Activated T-cell treated with anti-CD3 and anti-CD28 coated beads, Interleukin-2, amount 50 U/mL, for 4 hours (primary cell): Measurements from ENCODE around the gene FUS. TPM values are rescaled to one million over a fixed set of nuclear protein-coding genes. Genes with fewer than 3 reads are reported as not detected.

Experiments
- ATAC-seq, 2 donors: fragments of 200-7000 bp; cut with Tn5 transposase; one replicate each; pipeline ENCODE4 v1.10.0; 2021
- DNase-seq: peaks from one replicate; pipeline ENCODE4 v3.0.0-alpha.2; 2020
- H3K27me3 Mint-ChIP-seq: one replicate; pipeline ENCODE4 v1.8.0; 2021; ENCODE audit warnings: low read depth, mixed read lengths
- H3K36me3 Mint-ChIP-seq: one replicate; pipeline ENCODE4 v1.8.0; 2022; ENCODE audit warnings: mixed read lengths; ENCODE audit not compliant: insufficient read depth
- H3K4me1 Mint-ChIP-seq: one replicate; pipeline ENCODE4 v1.8.0; 2021; ENCODE audit warnings: low read depth, mixed read lengths
- H3K4me3 Mint-ChIP-seq: one replicate; pipeline ENCODE4 v1.8.0; 2021; ENCODE audit warnings: mild to moderate bottlenecking, moderate library complexity, mixed read lengths
- H3K9me3 Mint-ChIP-seq: one replicate; pipeline ENCODE4 v1.8.0; 2021; ENCODE audit warnings: mixed read lengths
- total RNA-seq, 3 donors: library from RNA; stranded (reverse); gene quantifications; one replicate each; pipeline ENCODE4 v1.2.1, GENCODE V29; 2021

Gene FUS
- total RNA-seq, 3 donors from 2014 or later: 783 to 850 (median 809) TPM

DNA sequence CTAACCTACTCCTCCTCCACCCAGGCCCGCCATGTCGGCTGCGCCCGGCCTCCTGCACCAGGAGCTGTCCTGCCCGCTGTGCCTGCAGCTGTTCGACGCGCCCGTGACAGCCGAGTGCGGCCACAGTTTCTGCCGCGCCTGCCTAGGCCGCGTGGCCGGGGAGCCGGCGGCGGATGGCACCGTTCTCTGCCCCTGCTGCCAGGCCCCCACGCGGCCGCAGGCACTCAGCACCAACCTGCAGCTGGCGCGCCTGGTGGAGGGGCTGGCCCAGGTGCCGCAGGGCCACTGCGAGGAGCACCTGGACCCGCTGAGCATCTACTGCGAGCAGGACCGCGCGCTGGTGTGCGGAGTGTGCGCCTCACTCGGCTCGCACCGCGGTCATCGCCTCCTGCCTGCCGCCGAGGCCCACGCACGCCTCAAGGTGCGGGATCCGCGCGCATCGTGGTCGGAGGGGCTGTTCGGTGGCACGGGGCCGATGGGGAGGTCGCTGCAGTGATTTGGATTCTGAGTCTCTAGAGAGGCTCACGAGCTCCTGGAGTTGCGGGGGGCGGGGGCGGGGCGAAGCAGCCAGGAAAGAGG, 34.9 kb downstream of the FUS start:
- peaks cover 45% of the 10 kb centered on the region for H3K27me3 Mint-ChIP-seq
- ATAC-seq (peak; percentile 33 to 36), DNase-seq (no peak)
- H3K4me1 Mint-ChIP-seq: peaks cover 21% of the 10 kb centered on the region
- peak overlapping the region; percentile 45 for H3K4me3 Mint-ChIP-seq
- H3K36me3 Mint-ChIP-seq: no peaks in the 10 kb centered on the region
- H3K9me3 Mint-ChIP-seq: no peaks in the 10 kb centered on the region

DNA sequence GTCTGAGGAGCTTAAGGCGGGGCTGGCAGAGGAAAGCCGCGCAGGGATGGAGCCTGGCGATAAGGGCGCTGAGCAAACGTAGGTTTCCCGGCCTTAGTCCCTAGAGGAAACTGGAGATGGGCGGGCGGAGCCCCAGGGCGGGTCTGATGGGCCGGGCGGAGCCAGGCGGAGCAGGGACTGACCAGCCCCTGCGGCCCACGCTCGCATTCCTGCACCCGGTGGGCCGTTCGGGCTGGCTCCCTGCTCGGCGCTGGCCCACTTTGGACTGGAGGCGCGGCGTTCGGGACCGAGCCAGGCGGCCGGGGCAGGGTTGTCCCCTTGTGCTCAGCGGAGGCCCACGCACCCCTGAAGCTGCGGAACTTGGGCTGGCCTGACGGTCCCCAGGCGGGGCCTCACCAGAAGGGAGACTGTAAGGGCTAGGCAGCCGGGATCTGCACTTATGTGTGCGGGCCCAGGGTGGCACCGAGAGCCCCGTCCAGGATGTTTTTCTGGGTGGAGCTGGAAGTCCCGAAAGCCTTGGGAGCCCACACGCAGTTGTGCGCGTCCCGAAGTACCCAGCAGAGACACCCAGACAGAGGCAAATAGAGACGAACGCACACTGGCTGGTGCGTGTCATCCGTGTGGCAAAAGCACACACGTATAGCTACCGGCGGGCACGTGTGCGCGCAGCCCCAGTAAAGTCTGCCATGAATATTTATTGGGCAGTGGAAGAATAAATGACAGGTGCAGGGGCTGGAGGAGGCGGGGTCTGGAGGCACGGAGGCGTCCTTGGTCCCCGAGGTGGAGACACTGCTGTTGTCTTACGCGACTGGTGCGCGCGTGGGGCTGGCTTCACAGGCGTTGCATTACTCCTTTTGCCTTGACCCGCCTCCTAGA, 35.6 kb downstream of the FUS start:
- ATAC-seq (peak; percentile 57 to 61), DNase-seq (no peak)
- Mint-ChIP-seq H3K36me3 (no peaks in the 10 kb centered on the region), H3K9me3 (no peaks in the 10 kb centered on the region), H3K4me1 (peaks cover 21% of the 10 kb centered on the region), H3K4me3 (peak overlapping the region; percentile 69), H3K27me3 (peaks cover 45% of the 10 kb centered on the region)

DNA sequence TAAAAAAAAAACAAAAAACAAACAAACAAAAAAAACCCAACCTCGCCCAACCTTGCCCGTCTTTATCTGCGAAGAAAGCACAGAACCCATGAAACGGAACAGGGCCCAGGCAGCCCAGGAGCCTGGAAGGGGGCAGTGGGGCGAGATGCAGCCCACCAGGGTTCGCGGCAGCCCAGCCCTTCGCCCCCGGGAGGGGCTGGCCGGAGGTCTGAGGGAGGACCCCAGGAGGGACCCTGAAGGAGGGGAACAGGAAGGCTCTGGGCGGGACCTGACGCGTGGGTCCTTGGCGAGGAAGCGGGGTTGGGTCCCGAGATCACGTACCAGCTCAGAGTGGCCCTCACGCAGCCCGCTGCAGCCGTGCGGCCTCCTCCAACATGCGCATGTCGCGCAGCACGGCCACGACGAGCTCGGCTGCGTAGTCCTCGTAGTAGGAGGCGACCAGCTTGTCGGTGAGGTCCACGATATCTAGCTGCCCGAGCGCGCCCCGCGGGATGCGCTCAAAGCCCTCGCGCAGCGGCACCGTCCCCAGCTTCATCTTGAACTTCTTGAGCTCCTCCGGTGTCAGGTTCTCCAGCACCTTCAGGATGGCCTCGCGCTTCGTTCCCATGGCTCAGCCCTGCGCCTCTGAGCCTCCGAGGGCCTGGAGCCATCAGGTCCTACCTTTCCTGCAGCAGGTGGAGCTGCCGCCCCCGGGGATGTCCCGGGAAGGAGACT, 36.6 kb downstream of the FUS start, which contains the start of gene PYDC1:
Gene PYDC1, minus strand, starts transcription at position 714 of the 714 bp plus-strand sequence. Its CDS starts 107 bp downstream, at position 607.
- peak within 1 kb of the TSS; percentile 69 for H3K4me3 Mint-ChIP-seq
- no peaks in the 10 kb centered on the region for H3K36me3 Mint-ChIP-seq
- H3K4me1 Mint-ChIP-seq: peaks cover 21% of the 10 kb centered on the region
- no peaks in the 10 kb centered on the region for H3K9me3 Mint-ChIP-seq
- DNase-seq (no peak), ATAC-seq (peak; percentile 31 to 40)
- peaks cover 55% of the 10 kb centered on the region for H3K27me3 Mint-ChIP-seq

DNA sequence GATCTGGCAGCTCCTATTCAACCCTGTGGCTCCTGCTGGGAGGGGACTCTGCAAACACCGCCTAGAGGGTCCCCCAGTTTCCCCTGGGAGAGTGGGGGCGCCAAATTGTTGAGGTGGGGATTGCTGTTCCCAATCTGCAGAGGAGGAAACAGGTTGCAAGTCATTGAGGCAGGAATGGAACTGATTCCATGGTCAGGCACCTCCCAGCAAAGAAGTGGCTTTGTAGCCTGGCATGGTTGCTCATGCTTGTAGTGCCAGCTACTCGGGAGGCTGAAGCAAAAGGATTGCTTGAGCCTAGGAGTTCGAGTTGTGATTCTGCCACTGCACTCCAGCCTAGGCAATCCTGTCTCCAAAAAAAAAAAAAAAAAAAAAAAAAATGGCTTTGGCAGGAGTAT, 37.2 kb downstream of the FUS start:
- peaks cover 55% of the 10 kb centered on the region for H3K27me3 Mint-ChIP-seq
- ATAC-seq (no peak), DNase-seq (no peak)
- H3K4me1 Mint-ChIP-seq: peaks cover 18% of the 10 kb centered on the region
- no peaks in the 10 kb centered on the region for H3K36me3 Mint-ChIP-seq
- H3K4me3 Mint-ChIP-seq: peak overlapping the region; percentile 66
- no peaks in the 10 kb centered on the region for H3K9me3 Mint-ChIP-seq

DNA sequence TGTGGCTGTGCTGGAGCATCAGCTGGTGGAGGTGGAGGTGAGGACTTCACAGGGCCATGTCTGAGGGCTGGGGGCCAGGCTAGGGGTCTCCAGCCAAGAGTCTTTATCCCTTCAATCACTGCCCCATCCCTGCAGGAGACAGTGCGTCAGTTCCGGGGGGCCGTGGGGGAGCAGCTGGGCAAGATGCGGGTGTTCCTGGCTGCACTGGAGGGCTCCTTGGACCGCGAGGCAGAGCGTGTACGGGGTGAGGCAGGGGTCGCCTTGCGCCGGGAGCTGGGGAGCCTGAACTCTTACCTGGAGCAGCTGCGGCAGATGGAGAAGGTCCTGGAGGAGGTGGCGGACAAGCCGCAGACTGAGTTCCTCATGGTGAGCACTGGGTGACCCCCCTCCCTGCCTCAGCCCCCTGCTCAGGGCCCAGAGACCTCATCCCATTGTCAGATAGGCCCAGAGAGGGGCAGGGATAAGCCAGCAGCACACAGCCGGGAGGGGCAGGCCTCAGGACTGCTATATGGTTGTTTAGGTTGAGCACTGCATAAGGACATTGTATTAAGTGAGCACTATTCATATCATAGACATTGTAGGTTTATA, 39.3 kb downstream of the FUS start:
- Mint-ChIP-seq H3K27me3 (peaks cover 47% of the 10 kb centered on the region), H3K36me3 (no peaks in the 10 kb centered on the region), H3K4me1 (peaks cover 18% of the 10 kb centered on the region), H3K9me3 (no peaks in the 10 kb centered on the region), H3K4me3 (no peak overlapping the region)
- DNase-seq: no peak
- no peak for ATAC-seq

DNA sequence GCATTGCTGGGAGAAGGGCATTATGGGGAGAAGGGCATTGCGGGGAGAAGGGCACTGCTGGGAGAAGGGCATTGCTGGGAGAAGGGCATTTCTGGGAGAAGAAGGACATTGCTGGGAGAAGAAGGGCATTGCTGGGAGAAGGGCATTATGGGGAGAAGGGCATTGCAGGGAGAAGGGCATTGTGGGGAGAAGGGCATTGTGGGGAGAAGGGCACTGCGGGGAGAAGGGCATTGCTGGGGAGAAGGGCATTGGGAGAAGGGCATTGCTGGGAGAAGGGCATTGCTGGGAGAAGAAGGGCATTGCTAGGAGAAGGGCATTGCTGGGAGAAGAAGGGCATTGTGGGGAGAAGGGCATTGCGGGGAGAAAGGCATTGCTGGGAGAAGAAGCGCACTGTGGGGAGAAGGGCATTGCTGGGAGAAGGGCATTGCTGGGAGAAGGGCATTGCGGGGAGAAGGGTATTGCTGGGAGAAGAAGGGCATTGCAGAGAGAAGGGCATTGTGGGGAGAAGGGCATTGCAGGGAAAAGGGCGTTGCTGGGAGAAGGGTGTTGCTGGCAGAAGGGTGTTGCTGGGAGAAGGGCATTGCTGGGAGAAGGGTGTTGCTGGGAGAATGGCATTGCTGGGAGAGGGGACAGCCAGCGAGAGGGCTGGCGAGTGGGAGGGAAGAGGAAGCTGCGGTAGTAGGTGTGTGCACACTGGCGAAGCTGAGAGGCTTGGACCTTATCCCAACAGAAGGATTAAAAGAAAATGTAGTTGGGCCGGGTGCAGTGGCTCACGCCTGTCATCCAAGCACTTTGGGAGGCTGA, 41.6 kb downstream of the FUS start:
- DNase-seq: no peak
- Mint-ChIP-seq H3K36me3 (no peaks in the 10 kb centered on the region), H3K4me3 (no peak overlapping the region)

DNA sequence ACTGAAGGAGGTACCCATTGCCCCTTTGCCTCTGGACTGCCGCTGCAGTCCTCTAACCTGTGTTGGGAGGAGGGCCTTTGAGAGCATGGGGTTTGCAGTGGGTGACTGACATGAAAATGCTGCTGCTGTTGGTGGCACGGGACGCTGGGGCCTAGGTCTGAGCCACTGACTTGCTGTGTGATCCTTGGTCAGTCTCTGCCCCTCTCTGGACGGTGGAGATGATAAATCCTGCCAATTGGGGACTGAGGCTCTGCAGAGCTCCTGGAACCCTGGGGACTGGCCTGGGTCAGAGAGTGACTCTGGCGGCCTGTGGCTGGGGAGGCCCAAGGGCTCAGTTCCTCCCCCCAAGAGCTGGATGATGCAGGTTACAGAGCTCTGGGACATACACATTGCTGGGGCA, 43.1 kb downstream of the FUS start:
- H3K27me3 Mint-ChIP-seq: peaks cover 19% of the 10 kb centered on the region
- H3K4me3 Mint-ChIP-seq: no peak overlapping the region

More for the DNA sequence above, 41.6 kb downstream of the FUS start:
- peaks cover 5% of the 10 kb centered on the region for H3K4me1 Mint-ChIP-seq
- H3K9me3 Mint-ChIP-seq: no peaks in the 10 kb centered on the region
- peaks cover 33% of the 10 kb centered on the region for H3K27me3 Mint-ChIP-seq
- ATAC-seq: no peak

DNA sequence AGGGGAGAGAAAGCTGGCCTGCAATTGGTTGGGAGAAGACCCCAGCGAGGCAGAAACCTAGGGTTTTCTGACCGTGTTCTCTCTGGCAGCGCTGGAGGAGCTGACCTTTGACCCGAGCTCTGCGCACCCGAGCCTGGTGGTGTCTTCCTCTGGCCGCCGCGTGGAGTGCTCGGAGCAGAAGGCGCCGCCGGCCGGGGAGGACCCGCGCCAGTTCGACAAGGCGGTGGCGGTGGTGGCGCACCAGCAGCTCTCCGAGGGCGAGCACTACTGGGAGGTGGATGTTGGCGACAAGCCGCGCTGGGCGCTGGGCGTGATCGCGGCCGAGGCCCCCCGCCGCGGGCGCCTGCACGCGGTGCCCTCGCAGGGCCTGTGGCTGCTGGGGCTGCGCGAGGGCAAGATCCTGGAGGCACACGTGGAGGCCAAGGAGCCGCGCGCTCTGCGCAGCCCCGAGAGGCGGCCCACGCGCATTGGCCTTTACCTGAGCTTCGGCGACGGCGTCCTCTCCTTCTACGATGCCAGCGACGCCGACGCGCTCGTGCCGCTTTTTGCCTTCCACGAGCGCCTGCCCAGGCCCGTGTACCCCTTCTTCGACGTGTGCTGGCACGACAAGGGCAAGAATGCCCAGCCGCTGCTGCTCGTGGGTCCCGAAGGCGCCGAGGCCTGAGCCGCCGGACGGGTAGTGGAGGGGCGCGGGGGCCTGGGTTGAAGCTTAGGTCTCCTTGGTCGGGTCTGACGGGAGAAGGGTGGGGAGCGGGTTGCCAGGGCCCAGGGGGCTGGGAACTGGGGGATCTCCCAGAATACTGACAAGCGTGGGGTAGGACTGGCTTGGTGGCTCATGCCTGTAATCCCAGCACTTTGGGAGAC, 44.4 kb downstream of the FUS start:
- DNase-seq: no peak
- ATAC-seq: no peak
- no peak overlapping the region for H3K4me3 Mint-ChIP-seq
- no peaks in the 10 kb centered on the region for H3K4me1 Mint-ChIP-seq
- no peaks in the 10 kb centered on the region for H3K36me3 Mint-ChIP-seq
- H3K27me3 Mint-ChIP-seq: peaks cover 10% of the 10 kb centered on the region
- H3K9me3 Mint-ChIP-seq: no peaks in the 10 kb centered on the region

More for the DNA sequence above, 43.1 kb downstream of the FUS start:
- H3K36me3 Mint-ChIP-seq: no peaks in the 10 kb centered on the region
- H3K4me1 Mint-ChIP-seq: no peaks in the 10 kb centered on the region
- DNase-seq: no peak
- H3K9me3 Mint-ChIP-seq: no peaks in the 10 kb centered on the region
- no peak for ATAC-seq

DNA sequence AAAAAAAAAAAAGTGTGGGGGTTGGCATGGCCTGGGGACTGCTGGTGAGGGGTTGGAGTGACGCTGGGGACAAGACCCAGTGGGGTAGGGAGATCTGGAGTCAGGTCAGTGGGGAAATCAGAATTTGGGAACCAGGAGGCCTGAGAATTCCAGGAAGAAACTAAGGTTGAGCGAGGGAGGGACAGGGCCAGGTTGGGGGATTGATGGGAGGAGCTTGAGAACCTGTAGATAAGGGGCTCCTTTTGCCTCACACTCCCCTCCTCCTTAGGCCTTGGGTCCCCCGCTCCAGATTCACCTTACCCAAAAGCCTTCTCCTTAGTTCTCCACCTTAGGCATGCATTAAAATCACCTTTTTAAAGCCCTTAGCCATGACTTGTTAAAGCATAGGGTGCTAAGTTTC, 45.3 kb downstream of the FUS start:
- no peaks in the 10 kb centered on the region for H3K4me1 Mint-ChIP-seq
- peaks cover 10% of the 10 kb centered on the region for H3K27me3 Mint-ChIP-seq
- H3K36me3 Mint-ChIP-seq: no peaks in the 10 kb centered on the region
- H3K4me3 Mint-ChIP-seq: no peak overlapping the region
- H3K9me3 Mint-ChIP-seq: no peaks in the 10 kb centered on the region
- ATAC-seq: no peak
- no peak for DNase-seq

DNA sequence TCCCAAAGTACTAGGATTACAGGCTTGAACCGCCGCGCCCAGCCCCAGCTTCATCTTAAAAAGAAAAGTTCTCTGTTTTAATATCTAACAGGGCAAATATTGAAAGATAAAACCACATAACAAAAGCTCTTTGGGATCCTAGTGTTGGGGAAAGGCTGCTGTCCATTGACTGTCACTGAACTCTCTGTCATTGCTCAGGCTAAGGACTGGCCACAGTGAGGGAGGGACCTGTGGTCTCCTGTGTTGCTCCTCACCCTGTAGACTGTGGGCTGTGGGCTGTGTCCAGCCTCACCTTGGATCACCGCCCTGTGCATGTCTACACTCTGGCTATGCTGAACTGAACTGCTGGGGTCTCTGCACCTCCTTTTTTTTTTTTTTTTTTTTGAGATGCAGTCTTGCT, 48.3 kb downstream of the FUS start:
- no peaks in the 10 kb centered on the region for H3K36me3 Mint-ChIP-seq
- ATAC-seq (no peak), DNase-seq (no peak)
- H3K9me3 Mint-ChIP-seq: no peaks in the 10 kb centered on the region
- H3K4me1 Mint-ChIP-seq: no peaks in the 10 kb centered on the region
- no peaks in the 10 kb centered on the region for H3K27me3 Mint-ChIP-seq
- no peak overlapping the region for H3K4me3 Mint-ChIP-seq

DNA sequence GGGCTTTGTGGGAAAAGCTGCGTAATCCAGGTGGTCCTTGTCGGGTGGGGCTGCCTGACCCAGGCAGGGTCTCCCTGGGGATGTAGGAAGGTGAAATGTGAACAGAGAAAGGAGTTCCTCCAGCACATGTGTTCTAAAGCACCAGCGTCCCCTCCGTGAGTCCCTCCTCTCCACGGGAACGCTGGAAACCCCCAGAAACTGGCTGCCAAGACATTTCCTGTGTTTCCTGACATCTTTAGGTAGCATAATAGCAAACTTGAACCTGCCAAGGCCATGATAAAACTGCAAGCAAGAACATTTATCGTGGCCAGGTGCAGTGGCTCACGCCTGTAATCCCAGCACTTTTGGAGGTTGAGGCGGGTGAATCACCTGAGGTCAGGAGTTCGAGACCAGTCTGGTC, 49.6 kb downstream of the FUS start:
- no peak for ATAC-seq
- no peak for DNase-seq
- H3K4me1 Mint-ChIP-seq: no peaks in the 10 kb centered on the region
- H3K9me3 Mint-ChIP-seq: no peaks in the 10 kb centered on the region
- H3K27me3 Mint-ChIP-seq: no peaks in the 10 kb centered on the region
- H3K4me3 Mint-ChIP-seq: no peak overlapping the region
- H3K36me3 Mint-ChIP-seq: no peaks in the 10 kb centered on the region

DNA sequence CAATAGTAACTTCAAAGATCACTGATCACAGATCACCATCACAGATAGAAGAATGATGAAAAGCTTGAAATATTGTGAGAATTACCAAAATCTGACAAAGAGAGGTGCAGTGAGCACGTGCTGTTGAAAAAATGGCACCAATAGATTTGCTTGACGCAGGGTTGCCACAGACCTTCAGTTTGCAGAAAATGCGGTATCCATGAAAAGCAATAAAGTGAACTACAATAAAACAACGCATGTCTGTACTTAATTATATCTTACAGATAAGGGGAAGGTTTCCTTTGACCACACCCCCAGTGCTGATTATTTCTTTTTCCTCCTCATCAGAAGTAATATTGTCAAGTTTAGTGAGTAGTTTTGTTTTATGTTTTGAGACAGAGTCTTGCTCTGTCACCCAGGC, 58.1 kb downstream of the FUS start:
- DNase-seq (no peak), ATAC-seq (no peak)
- Mint-ChIP-seq H3K27me3 (no peaks in the 10 kb centered on the region), H3K9me3 (no peaks in the 10 kb centered on the region), H3K4me3 (no peak overlapping the region), H3K36me3 (no peaks in the 10 kb centered on the region), H3K4me1 (no peaks in the 10 kb centered on the region)
